ENCODE measurements around the gene FLRT1. TPM values are rescaled to one million over a fixed set of nuclear protein-coding genes. Genes with fewer than 3 reads are reported as not detected.
A peak's percentile ranks its signal among the peaks of the same experiment; 100 is the strongest.

FLRT1 gene
- total and polyA plus RNA-seq, 7 experiments from 2014 or later: 0.05 to 0.12 TPM; not detected in 5

DNA sequence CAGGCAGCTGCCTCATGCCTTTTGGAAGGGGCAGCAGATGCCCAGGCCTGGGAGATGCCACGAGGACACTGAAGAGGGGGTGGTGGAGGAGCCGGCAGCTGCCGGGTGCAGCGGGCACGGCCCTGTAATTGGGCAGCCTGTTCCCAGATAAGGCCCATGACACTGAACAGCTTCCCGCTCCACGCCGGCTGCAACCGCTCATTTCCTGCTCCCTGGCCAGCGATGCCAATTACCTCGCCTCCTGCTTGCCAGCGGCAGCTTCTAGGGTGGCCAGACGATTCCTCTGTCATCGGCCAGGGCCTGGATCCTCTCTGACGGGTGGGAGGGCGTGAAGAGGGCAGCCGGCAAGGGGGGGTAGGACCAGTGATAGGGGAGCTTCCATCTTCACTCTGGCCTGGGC lies 22.8 kb downstream of the FLRT1 start:
- Histone ChIP-seq H3K4me1 (ENCODE audit: control insufficient read depth in 2 of 2, insufficient read depth in 2 of 2, low read length in 2 of 2) (peaks cover 0 to 4% of the 10 kb centered on the region in 2 donors), H3K9me3 (ENCODE audit: control insufficient read depth in 2 of 3, low read length in 3 of 3) (no peaks in the 10 kb centered on the region), H3K27me3 (ENCODE audit: control insufficient read depth in 2 of 2, insufficient read depth in 2 of 2, low read length in 2 of 2) (no peaks in the 10 kb centered on the region), H3K4me3 (ENCODE audit: low read length) (no peak overlapping the region), H3K27ac (ENCODE audit: low read depth, low read length) (no peak overlapping the region), H3K36me3 (ENCODE audit: control insufficient read depth in 2 of 3, insufficient read depth in 3 of 3, low read length in 3 of 3) (no peaks in the 10 kb centered on the region)
- DNase-seq (no peak), ATAC-seq (no peak)
- ChIA-PET CTCF (interaction anchor here (0.6 kb wide), 1 partner anchor 34 kb away, joined by 3 read pairs; no protein-coding TSS in a partner anchor), POLR2A (no interaction called here)
- intact Hi-C loops (cut with micrococcal nuclease): no loop called here
- H3K27ac Mint-ChIP-seq: no peak overlapping the region
- peaks cover 0 to 5% (median 0%) of the 10 kb centered on the region in 5 donors for H3K36me3 Mint-ChIP-seq
- no peak overlapping the region for H3K4me3 Mint-ChIP-seq
- no peaks in the 10 kb centered on the region for H3K9me3 Mint-ChIP-seq
- peaks cover 6 to 24% (median 21%) of the 10 kb centered on the region in 5 donors for H3K27me3 Mint-ChIP-seq
- peaks cover 0 to 12% (median 8%) of the 10 kb centered on the region in 7 donors for H3K4me1 Mint-ChIP-seq

DNA sequence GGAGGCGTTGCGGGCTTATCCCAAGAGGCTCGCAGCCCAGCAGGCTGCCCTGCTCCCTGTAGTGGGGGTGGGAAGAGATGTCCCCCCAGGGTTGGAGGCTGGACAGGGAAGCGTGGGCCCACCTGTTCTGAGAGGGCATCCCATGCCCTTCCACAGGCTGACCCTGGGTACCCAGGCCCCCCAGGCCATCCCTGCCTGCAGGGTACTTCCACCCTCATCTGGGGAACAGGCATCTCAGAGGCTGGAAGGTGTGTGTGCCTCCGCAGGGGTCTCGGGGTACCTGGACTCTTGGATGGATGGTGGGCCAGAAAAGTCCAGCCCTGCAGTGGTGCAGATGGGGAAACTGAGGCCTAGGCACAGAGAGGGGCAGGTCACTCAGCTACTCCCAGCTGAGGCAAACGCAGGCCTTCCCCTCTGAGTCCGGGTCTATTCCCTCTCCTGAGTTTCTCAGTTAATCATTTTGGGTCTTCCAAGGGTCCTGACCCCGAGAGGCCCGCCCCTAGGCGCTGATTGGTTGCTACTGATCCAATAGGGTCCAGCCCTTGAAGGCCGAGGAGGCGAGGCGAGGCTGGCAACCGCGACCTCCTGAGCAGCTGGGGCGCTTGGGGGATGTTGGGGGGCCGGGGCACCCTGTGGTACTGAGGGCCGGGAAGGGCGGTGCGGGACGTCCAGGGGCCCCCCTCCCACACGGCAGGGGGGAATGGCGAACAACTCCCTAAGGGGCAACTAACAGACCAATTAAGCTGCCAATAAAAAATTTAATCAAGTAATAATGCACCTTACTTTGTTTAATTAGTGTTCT lies 23.8 kb downstream of the FLRT1 start:
- Histone ChIP-seq H3K27ac (ENCODE audit: low read depth, low read length) (no peak overlapping the region), H3K9me3 (ENCODE audit: control insufficient read depth in 2 of 3, low read length in 3 of 3) (no peaks in the 10 kb centered on the region), H3K4me1 (ENCODE audit: control insufficient read depth in 2 of 2, insufficient read depth in 2 of 2, low read length in 2 of 2) (peaks cover 0 to 4% of the 10 kb centered on the region in 2 donors), H3K4me3 (ENCODE audit: low read length) (no peak overlapping the region), H3K27me3 (ENCODE audit: control insufficient read depth in 2 of 2, insufficient read depth in 2 of 2, low read length in 2 of 2) (no peaks in the 10 kb centered on the region), H3K36me3 (ENCODE audit: control insufficient read depth in 2 of 3, insufficient read depth in 3 of 3, low read length in 3 of 3) (no peaks in the 10 kb centered on the region)
- ChIA-PET CTCF (no interaction called here), POLR2A (no interaction called here)
- intact Hi-C loops (cut with micrococcal nuclease): no loop called here
- H3K9me3 Mint-ChIP-seq: no peaks in the 10 kb centered on the region
- peak overlapping the region in 2 of 10 donors; percentile 67 to 70 for H3K4me3 Mint-ChIP-seq
- H3K4me1 Mint-ChIP-seq: peaks cover 0 to 12% (median 8%) of the 10 kb centered on the region in 7 donors
- H3K27me3 Mint-ChIP-seq: peaks cover 6 to 28% (median 22%) of the 10 kb centered on the region in 5 donors
- ATAC-seq: no peak
- DNase-seq: no peak
- H3K27ac Mint-ChIP-seq: no peak overlapping the region
- peaks cover 0 to 5% (median 0%) of the 10 kb centered on the region in 5 donors for H3K36me3 Mint-ChIP-seq

DNA sequence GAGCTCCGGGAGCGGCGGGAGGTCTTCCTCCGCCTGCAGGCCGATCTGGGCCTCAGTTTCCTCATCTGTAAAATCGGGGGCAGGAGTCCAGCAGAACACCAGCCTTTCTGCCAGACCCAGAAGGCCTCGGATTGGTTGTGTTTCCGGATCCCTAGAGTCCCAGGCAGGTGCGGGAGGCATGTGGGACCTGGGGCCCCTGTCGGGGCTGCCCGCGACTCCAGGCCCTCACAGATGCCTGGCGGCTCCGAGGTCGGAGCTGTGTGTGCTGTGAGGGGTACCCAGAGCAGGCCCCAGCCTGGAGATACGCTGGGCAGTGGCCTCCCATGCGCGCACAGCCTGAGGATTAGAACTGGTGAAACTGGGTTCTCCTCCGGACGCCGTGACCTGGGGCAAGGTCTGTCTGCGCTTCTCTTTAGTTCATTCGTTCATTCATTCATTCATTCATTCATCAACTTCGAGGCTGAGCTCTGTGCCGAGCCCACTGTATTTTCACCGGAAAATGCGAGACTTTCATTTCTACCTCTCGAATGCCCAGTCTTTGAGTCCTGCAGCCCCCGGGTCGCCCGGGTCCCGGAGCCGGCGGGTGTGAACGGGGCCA lies 24.6 kb downstream of the FLRT1 start:
- ChIA-PET CTCF (no interaction called here), POLR2A (no interaction called here)
- H3K4me1 Mint-ChIP-seq: peaks cover 0 to 12% (median 8%) of the 10 kb centered on the region in 7 donors
- peaks cover 0 to 5% (median 0%) of the 10 kb centered on the region in 5 donors for H3K36me3 Mint-ChIP-seq
- no peak for ATAC-seq
- Histone ChIP-seq H3K36me3 (ENCODE audit: control insufficient read depth in 2 of 3, insufficient read depth in 3 of 3, low read length in 3 of 3) (no peaks in the 10 kb centered on the region), H3K27me3 (ENCODE audit: control insufficient read depth in 2 of 2, insufficient read depth in 2 of 2, low read length in 2 of 2) (no peaks in the 10 kb centered on the region), H3K4me1 (ENCODE audit: control insufficient read depth in 2 of 2, insufficient read depth in 2 of 2, low read length in 2 of 2) (peaks cover 0 to 4% of the 10 kb centered on the region in 2 donors), H3K27ac (ENCODE audit: low read depth, low read length) (no peak overlapping the region), H3K9me3 (ENCODE audit: control insufficient read depth in 2 of 3, low read length in 3 of 3) (no peaks in the 10 kb centered on the region), H3K4me3 (ENCODE audit: low read length) (peak overlapping the region; percentile 47)
- H3K4me3 Mint-ChIP-seq: peak overlapping the region in 9 of 10 donors; percentile 39 to 84 (median 68)
- no peaks in the 10 kb centered on the region for H3K9me3 Mint-ChIP-seq
- intact Hi-C loops (cut with micrococcal nuclease): no loop called here
- DNase-seq: no peak
- peaks cover 6 to 32% (median 22%) of the 10 kb centered on the region in 5 donors for H3K27me3 Mint-ChIP-seq
- no peak overlapping the region for H3K27ac Mint-ChIP-seq

DNA sequence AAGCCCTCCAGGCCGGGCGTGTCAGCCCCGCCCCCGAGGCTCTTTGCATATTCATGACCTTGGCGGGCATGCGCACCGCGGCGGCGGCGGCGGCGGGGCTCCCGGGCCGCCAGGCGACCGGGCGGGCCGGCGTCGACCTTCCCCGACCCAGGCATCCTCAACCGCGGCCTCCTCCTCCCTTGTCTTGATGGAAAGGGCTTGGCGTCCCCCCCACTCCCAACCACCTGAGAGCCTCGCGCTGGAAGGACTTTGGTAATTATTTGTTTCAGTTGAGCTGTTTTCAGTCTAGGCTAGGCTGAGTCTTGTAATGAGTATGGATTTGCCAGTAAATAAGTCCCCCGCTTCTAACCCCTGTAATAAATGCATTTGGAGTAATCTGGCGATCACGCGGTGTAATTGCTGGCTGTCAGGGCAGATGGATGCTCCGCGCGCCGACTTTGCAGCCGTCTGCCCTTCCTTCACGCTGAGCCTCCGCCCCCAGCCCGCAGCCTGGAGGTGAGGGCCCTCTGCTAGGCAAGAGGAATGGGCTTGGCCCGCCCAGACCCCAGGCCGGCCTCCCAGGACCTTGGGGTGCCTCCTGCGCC lies 25.2 kb downstream of the FLRT1 start:
- Histone ChIP-seq H3K27me3 (ENCODE audit: control insufficient read depth in 2 of 2, insufficient read depth in 2 of 2, low read length in 2 of 2) (no peaks in the 10 kb centered on the region), H3K36me3 (ENCODE audit: control insufficient read depth in 2 of 3, insufficient read depth in 3 of 3, low read length in 3 of 3) (no peaks in the 10 kb centered on the region), H3K27ac (ENCODE audit: low read depth, low read length) (no peak overlapping the region), H3K4me1 (ENCODE audit: control insufficient read depth in 2 of 2, insufficient read depth in 2 of 2, low read length in 2 of 2) (peaks cover 0 to 4% of the 10 kb centered on the region in 2 donors), H3K4me3 (ENCODE audit: low read length) (peak overlapping the region; percentile 47), H3K9me3 (ENCODE audit: control insufficient read depth in 2 of 3, low read length in 3 of 3) (no peaks in the 10 kb centered on the region)
- peak in 8 of 9 donors; percentile 22 to 71 (median 30) for DNase-seq
- H3K27ac Mint-ChIP-seq: no peak overlapping the region
- intact Hi-C loops (cut with micrococcal nuclease): no loop called here
- peaks cover 0 to 5% (median 0%) of the 10 kb centered on the region in 5 donors for H3K36me3 Mint-ChIP-seq
- ChIA-PET POLR2A (no interaction called here), CTCF (no interaction called here)
- peak; percentile 75 for ATAC-seq
- peak overlapping the region; percentile 67 to 89 (median 84) for H3K4me3 Mint-ChIP-seq
- peaks cover 0 to 12% (median 8%) of the 10 kb centered on the region in 7 donors for H3K4me1 Mint-ChIP-seq
- peaks cover 6 to 32% (median 22%) of the 10 kb centered on the region in 5 donors for H3K27me3 Mint-ChIP-seq
- no peaks in the 10 kb centered on the region for H3K9me3 Mint-ChIP-seq

DNA sequence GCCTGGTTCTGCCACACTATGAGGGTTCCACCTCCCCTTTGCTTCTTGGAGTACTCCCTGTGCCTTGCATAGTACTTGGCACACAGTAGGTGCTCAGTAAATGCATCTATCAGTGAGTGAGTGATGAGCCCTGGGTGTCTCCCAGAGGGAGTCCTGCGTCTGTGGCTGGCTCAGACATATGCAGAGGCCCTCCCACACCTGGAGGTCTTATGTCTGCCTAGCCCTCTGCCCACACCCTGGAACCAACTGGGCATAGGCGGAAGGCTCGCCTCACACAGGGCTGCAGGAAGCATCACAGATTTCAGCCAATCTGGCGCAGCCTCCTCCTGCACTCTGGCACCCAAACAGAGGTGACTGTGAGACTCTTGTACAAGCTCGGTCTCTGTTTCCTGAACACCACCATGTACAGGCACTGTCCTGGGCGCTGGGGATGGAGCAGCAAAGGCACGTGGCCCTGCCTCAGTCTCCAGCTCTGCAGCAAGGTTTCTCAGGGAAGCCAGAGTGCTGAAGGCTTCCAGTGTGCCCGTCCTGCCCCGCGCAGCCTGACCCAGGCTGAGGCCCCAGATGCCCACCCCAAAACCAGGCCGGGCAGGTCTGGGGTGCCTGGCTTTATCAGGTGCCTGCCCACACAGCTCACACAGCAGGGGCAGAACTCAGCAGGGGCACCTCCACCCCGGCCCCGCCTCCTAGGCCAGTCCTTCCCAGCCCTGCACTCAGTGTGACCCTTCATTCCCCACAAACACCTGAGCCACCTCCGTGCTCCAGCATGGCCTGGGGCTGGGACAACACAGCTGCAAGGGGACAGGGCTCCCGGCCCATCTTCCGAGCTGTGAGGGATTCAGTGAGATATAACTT lies 26.7 kb downstream of the FLRT1 start:
- DNase-seq: no peak
- Mint-ChIP-seq H3K27me3 (peaks cover 6 to 32% (median 22%) of the 10 kb centered on the region in 5 donors), H3K27ac (no peak overlapping the region), H3K9me3 (peaks cover 0 to 2% (median 0%) of the 10 kb centered on the region in 11 donors), H3K4me1 (peaks cover 0 to 12% (median 8%) of the 10 kb centered on the region in 7 donors), H3K36me3 (peaks cover 0 to 5% (median 0%) of the 10 kb centered on the region in 5 donors), H3K4me3 (peak overlapping the region in 8 of 10 donors; percentile 5 to 71 (median 43))
- Histone ChIP-seq H3K4me1 (ENCODE audit: control insufficient read depth in 2 of 2, insufficient read depth in 2 of 2, low read length in 2 of 2) (peaks cover 0 to 4% of the 10 kb centered on the region in 2 donors), H3K4me3 (ENCODE audit: low read length) (no peak overlapping the region), H3K27ac (ENCODE audit: low read depth, low read length) (no peak overlapping the region), H3K27me3 (ENCODE audit: control insufficient read depth in 2 of 2, insufficient read depth in 2 of 2, low read length in 2 of 2) (no peaks in the 10 kb centered on the region), H3K36me3 (ENCODE audit: control insufficient read depth in 2 of 3, insufficient read depth in 3 of 3, low read length in 3 of 3) (no peaks in the 10 kb centered on the region), H3K9me3 (ENCODE audit: control insufficient read depth in 2 of 3, low read length in 3 of 3) (no peaks in the 10 kb centered on the region)
- ChIA-PET POLR2A (no interaction called here), CTCF (no interaction called here)
- intact Hi-C loops (cut with micrococcal nuclease): no loop called here
- no peak for ATAC-seq

GRCh38 chr11:64063777-64064176 lies 28.0 kb downstream of the FLRT1 start:
- no peak overlapping the region for H3K27ac ChIP-seq (ENCODE audit: low read depth, low read length)
- no peak for DNase-seq
- no peak overlapping the region for H3K4me3 ChIP-seq (ENCODE audit: low read length)
- no peaks in the 10 kb centered on the region for H3K9me3 ChIP-seq (ENCODE audit: control insufficient read depth in 2 of 3, low read length in 3 of 3)
- POLR2A ChIA-PET: no interaction called here
- H3K9me3 Mint-ChIP-seq: peaks cover 0 to 2% (median 0%) of the 10 kb centered on the region in 11 donors
- peaks cover 0 to 12% (median 8%) of the 10 kb centered on the region in 7 donors for H3K4me1 Mint-ChIP-seq
- H3K36me3 ChIP-seq (ENCODE audit: control insufficient read depth in 2 of 3, insufficient read depth in 3 of 3, low read length in 3 of 3): no peaks in the 10 kb centered on the region
- peaks cover 0 to 5% (median 0%) of the 10 kb centered on the region in 5 donors for H3K36me3 Mint-ChIP-seq
- peaks cover 0 to 4% of the 10 kb centered on the region in 2 donors for H3K4me1 ChIP-seq (ENCODE audit: control insufficient read depth in 2 of 2, insufficient read depth in 2 of 2, low read length in 2 of 2)
- H3K27me3 Mint-ChIP-seq: peaks cover 6 to 32% (median 22%) of the 10 kb centered on the region in 5 donors
- no peak overlapping the region for H3K27ac Mint-ChIP-seq
- intact Hi-C loops (cut with micrococcal nuclease): no loop called here
- no peak for ATAC-seq
- H3K27me3 ChIP-seq (ENCODE audit: control insufficient read depth in 2 of 2, insufficient read depth in 2 of 2, low read length in 2 of 2): no peaks in the 10 kb centered on the region
- no peak overlapping the region for H3K4me3 Mint-ChIP-seq
- CTCF ChIA-PET: no interaction called here

Data from naive thymus-derived CD4-positive, alpha-beta T cell (primary cell).